ENCODE results near the gene ZNF813.
A peak's percentile ranks its signal among the peaks of the same experiment; 100 is the strongest.
"Not testable (repeated sequence)": the region's sequence is repeated elsewhere in the genome, so short reads cannot be mapped to it uniquely, and the experiment has no call there.

Gene ZNF813

GRCh38 chr19:53467485-53468262, at the start of gene ZNF813:
ZNF813 (plus strand) TSS chr19:53467733; CDS start chr19:53483823, 16,090 bp downstream.
- no peak for DNase-seq (ENCODE audit: low spot score)

GRCh38 chr19:53420520-53421315, 46.8 kb upstream of the ZNF813 start:
- not testable (repeated sequence) for DNase-seq (ENCODE audit: low spot score)

- no peak for DNase-seq (ENCODE audit: low spot score)
Observed at GRCh38 chr19:53422551-53422950, 45.0 kb upstream of the ZNF813 start.

- DNase-seq (ENCODE audit: low spot score), result not testable (repeated sequence)
Observed at GRCh38 chr19:53423074-53423473, 44.5 kb upstream of the ZNF813 start.

GRCh38 chr19:53423680-53424079, 43.9 kb upstream of the ZNF813 start:
- not testable (repeated sequence) for DNase-seq (ENCODE audit: low spot score)

- peak; percentile 61 for DNase-seq (ENCODE audit: low spot score)
Observed at GRCh38 chr19:53424968-53425597, 42.5 kb upstream of the ZNF813 start.

- peak; percentile 89 for DNase-seq (ENCODE audit: low spot score)
Observed at GRCh38 chr19:53431399-53432087, 36.0 kb upstream of the ZNF813 start, which contains the start of gene ZNF761. ZNF761 (plus strand) TSS chr19:53431984; CDS start chr19:53447269, 15,285 bp downstream.

- peak; percentile 26 for DNase-seq (ENCODE audit: low spot score)
Observed at GRCh38 chr19:53432088-53432661, 35.4 kb upstream of the ZNF813 start.

GRCh38 chr19:53443809-53444208, 23.7 kb upstream of the ZNF813 start:
- not testable (repeated sequence) for DNase-seq (ENCODE audit: low spot score)

GRCh38 chr19:53447196-53447595, 20.3 kb upstream of the ZNF813 start:
- DNase-seq (ENCODE audit: low spot score), result not testable (repeated sequence)

GRCh38 chr19:53455828-53456227, 11.7 kb upstream of the ZNF813 start:
- no peak for DNase-seq (ENCODE audit: low spot score)

- not testable (repeated sequence) for DNase-seq (ENCODE audit: low spot score)
Observed at GRCh38 chr19:53460131-53460721, 7.3 kb upstream of the ZNF813 start.

- DNase-seq (ENCODE audit: low spot score), result peak; percentile 35
Observed at GRCh38 chr19:53461866-53462265, 5.7 kb upstream of the ZNF813 start.

GRCh38 chr19:53462861-53463260, 4.7 kb upstream of the ZNF813 start:
- DNase-seq (ENCODE audit: low spot score), result no peak

- DNase-seq (ENCODE audit: low spot score), result no peak
Observed at GRCh38 chr19:53463263-53463662, 4.3 kb upstream of the ZNF813 start.

- DNase-seq (ENCODE audit: low spot score), result no peak
Observed at GRCh38 chr19:53466726-53467484, 628 bp upstream of the ZNF813 start.

- not testable (repeated sequence) for DNase-seq (ENCODE audit: low spot score)
Observed at GRCh38 chr19:53468628-53469027, 1.1 kb downstream of the ZNF813 start.

- no peak for DNase-seq (ENCODE audit: low spot score)
Observed at GRCh38 chr19:53471916-53472315, 4.4 kb downstream of the ZNF813 start.

- peak; percentile 51 for DNase-seq (ENCODE audit: low spot score)
Observed at GRCh38 chr19:53474832-53475231, 7.3 kb downstream of the ZNF813 start.

- not testable (repeated sequence) for DNase-seq (ENCODE audit: low spot score)
Observed at GRCh38 chr19:53475470-53475869, 7.9 kb downstream of the ZNF813 start.
